Activated T-cell treated with anti-CD3 and anti-CD28 coated beads, Interleukin-2, amount 50 U/mL, for 24 hours (primary cell): ENCODE results near the gene IQCH.

Experiments
- DNase-seq: peaks from one replicate; pipeline ENCODE4 v3.0.0-alpha.2; 2020
- H3K27ac Mint-ChIP-seq: 2 replicates; pipeline ENCODE4 v1.8.0; 2020; ENCODE audit warnings: mild to moderate bottlenecking, mixed read lengths
- H3K27me3 Mint-ChIP-seq: 2 replicates; pipeline ENCODE4 v1.8.0; 2020; ENCODE audit warnings: mixed read lengths
- H3K36me3 Mint-ChIP-seq: 2 replicates; pipeline ENCODE4 v1.8.0; 2020; ENCODE audit warnings: low read depth, mixed read lengths
- H3K4me1 Mint-ChIP-seq: 2 replicates; pipeline ENCODE4 v1.8.0; 2020; ENCODE audit warnings: low read depth, mixed read lengths
- H3K4me3 Mint-ChIP-seq: 2 replicates; pipeline ENCODE4 v1.8.0; 2020; ENCODE audit warnings: mild to moderate bottlenecking, moderate library complexity, mixed read lengths
- H3K9me3 Mint-ChIP-seq: 2 replicates; pipeline ENCODE4 v1.8.0; 2020; ENCODE audit warnings: mixed read lengths

The IQCH gene

DNA sequence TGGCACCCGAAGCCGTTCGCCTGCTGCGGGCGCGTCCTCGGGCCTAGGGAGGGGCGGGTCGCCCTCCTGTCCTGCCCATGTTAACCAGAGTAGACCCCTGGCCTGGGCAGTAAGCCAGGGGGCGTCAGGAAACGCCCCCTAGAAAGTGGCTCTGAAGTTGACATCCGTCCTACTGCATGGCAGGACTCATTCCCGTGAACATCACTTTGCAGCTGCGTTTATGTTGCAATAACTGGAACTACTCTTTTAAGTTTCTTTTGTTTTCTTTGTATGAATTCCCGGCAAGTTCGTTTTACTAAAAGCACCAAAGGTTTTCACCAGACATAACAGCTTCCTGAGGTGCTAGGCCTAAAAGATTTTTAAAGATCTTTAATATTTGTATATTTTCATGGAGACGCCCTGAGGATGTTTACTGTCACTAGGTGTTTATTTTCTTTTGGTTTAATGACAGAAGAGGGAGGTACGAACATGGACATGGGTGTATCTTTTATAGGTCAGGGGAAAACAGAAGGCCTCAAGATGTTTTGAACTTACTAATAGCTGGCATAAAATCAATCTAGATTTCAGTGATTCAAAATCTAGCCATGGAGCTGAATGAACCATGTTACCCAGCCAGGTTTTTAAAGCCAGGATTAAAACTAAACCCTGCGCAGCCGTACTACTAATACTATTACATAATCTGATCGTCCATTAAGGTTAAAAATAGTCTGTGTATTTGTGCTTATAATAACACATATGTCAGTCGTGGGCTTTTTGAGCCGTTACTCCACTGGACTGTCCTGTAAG, 267.4 kb downstream of the IQCH start:
- Mint-ChIP-seq H3K27ac (peak overlapping the region; percentile 99), H3K27me3 (no peaks in the 10 kb centered on the region), H3K4me3 (peak overlapping the region; percentile 95), H3K36me3 (peaks cover 45% of the 10 kb centered on the region), H3K4me1 (peaks cover 26% of the 10 kb centered on the region), H3K9me3 (no peaks in the 10 kb centered on the region)
- no peak for DNase-seq

- H3K27me3 Mint-ChIP-seq, result no peaks in the 10 kb centered on the region
- peaks cover 48% of the 10 kb centered on the region for H3K36me3 Mint-ChIP-seq
- no peak for DNase-seq
- H3K4me3 Mint-ChIP-seq, result peak overlapping the region; percentile 95
- no peak overlapping the region for H3K27ac Mint-ChIP-seq
- H3K9me3 Mint-ChIP-seq, result no peaks in the 10 kb centered on the region
- peaks cover 26% of the 10 kb centered on the region for H3K4me1 Mint-ChIP-seq
These were observed 268.7 kb downstream of the IQCH start for GRCh38 chr15:67523330-67523729.

DNA sequence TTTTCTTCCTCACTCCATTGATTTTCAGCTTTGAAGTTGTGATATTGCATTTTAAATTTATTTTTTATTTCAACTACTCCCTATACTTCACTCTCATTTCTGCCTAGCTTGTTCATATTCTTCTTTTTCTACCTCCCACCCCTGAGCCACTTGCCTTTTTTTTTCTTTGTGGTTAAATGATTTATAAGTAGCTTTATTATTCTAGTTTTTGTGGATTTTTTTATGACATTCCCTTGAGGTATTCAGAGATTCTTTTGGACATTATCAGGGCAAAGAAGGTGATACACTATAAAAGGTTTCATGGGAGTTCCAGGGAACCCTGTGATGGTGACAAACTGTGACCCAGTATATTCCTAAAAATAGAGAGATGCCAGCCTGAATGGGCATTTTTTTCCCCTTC, 269.6 kb downstream of the IQCH start:
- no peak for DNase-seq
- H3K36me3 Mint-ChIP-seq, result peaks cover 52% of the 10 kb centered on the region
- no peaks in the 10 kb centered on the region for H3K9me3 Mint-ChIP-seq
- H3K4me3 Mint-ChIP-seq, result no peak overlapping the region
- no peak overlapping the region for H3K27ac Mint-ChIP-seq
- H3K27me3 Mint-ChIP-seq, result no peaks in the 10 kb centered on the region
- peaks cover 26% of the 10 kb centered on the region for H3K4me1 Mint-ChIP-seq

DNA sequence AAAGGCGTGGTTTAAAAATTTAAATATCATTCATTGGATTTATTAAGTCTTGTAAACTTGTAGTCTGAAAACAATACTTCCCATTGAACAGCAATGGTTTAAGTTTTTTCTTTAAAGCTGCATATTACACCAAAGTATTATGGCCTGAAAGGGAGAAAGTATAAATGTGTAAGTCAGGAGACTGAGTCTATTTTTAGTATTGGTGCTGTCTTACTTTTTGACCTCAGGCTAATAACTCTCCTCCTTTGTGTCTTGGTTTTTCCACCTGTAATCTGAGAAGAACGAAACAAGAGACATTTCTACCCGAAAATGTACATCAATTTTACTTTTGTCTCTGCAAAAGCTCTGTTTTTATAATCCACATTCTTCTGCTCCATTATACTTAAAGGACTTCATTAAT, 273.9 kb downstream of the IQCH start:
- Mint-ChIP-seq H3K36me3 (peaks cover 39% of the 10 kb centered on the region), H3K27ac (no peak overlapping the region), H3K4me3 (no peak overlapping the region), H3K27me3 (no peaks in the 10 kb centered on the region), H3K4me1 (peaks cover 15% of the 10 kb centered on the region), H3K9me3 (no peaks in the 10 kb centered on the region)
- no peak for DNase-seq

GRCh38 chr15:67531379-67531914, 276.9 kb downstream of the IQCH start:
- Mint-ChIP-seq H3K27ac (peak overlapping the region; percentile 22), H3K36me3 (peaks cover 31% of the 10 kb centered on the region), H3K27me3 (no peaks in the 10 kb centered on the region), H3K4me3 (no peak overlapping the region), H3K9me3 (no peaks in the 10 kb centered on the region), H3K4me1 (peaks cover 15% of the 10 kb centered on the region)
- no peak for DNase-seq

GRCh38 chr15:67533873-67534272, 279.3 kb downstream of the IQCH start:
- DNase-seq, result no peak
- Mint-ChIP-seq H3K4me1 (peaks cover 18% of the 10 kb centered on the region), H3K9me3 (no peaks in the 10 kb centered on the region), H3K36me3 (peaks cover 7% of the 10 kb centered on the region), H3K4me3 (no peak overlapping the region), H3K27me3 (no peaks in the 10 kb centered on the region), H3K27ac (no peak overlapping the region)

- Mint-ChIP-seq H3K4me1 (peaks cover 22% of the 10 kb centered on the region), H3K4me3 (no peak overlapping the region), H3K36me3 (peaks cover 5% of the 10 kb centered on the region), H3K27ac (no peak overlapping the region), H3K27me3 (no peaks in the 10 kb centered on the region), H3K9me3 (no peaks in the 10 kb centered on the region)
- no peak for DNase-seq
These were observed 279.8 kb downstream of the IQCH start for GRCh38 chr15:67534360-67534759.

DNA sequence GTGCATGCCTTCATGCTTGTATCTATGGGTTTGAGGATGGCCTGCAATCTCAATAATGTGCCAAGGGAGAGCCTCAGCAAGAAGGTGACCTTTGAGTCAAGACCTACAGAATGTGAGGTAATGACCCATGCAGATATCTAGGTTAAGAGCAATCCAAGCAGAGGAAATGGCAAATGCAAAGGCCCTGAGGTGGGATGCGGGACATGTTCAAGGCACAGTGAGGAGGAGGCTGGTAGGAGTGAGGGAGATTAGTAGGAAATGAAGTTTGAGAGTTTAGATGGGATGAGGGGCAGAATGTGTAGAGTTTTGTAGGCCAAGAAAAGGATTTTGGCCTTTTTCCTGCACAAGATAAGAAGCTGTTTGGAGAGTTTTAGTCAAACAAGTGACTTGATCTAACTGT, 283.2 kb downstream of the IQCH start:
- no peaks in the 10 kb centered on the region for H3K27me3 Mint-ChIP-seq
- no peak for DNase-seq
- H3K4me3 Mint-ChIP-seq, result no peak overlapping the region
- H3K9me3 Mint-ChIP-seq, result no peaks in the 10 kb centered on the region
- no peak overlapping the region for H3K27ac Mint-ChIP-seq
- peaks cover 31% of the 10 kb centered on the region for H3K4me1 Mint-ChIP-seq
- peaks cover 9% of the 10 kb centered on the region for H3K36me3 Mint-ChIP-seq

- Mint-ChIP-seq H3K27me3 (no peaks in the 10 kb centered on the region), H3K4me1 (peaks cover 58% of the 10 kb centered on the region), H3K27ac (peak within 1 kb of the TSS; percentile 94), H3K9me3 (no peaks in the 10 kb centered on the region), H3K4me3 (peak within 1 kb of the TSS; percentile 92), H3K36me3 (peaks cover 33% of the 10 kb centered on the region)
- peak; percentile 90 for DNase-seq
These were observed 288.1 kb downstream of the IQCH start, which contains the start of gene MAP2K5 for GRCh38 chr15:67542420-67543347. TSS of gene MAP2K5 (plus strand) at chr15:67542703. CDS start at chr15:67543336, 633 bp downstream.

- peak overlapping the region; percentile 92 for H3K4me3 Mint-ChIP-seq
- peaks cover 64% of the 10 kb centered on the region for H3K4me1 Mint-ChIP-seq
- peaks cover 38% of the 10 kb centered on the region for H3K36me3 Mint-ChIP-seq
- H3K9me3 Mint-ChIP-seq, result no peaks in the 10 kb centered on the region
- no peaks in the 10 kb centered on the region for H3K27me3 Mint-ChIP-seq
- H3K27ac Mint-ChIP-seq, result peak overlapping the region; percentile 91
- DNase-seq, result no peak
These were observed 288.7 kb downstream of the IQCH start for GRCh38 chr15:67543348-67543718.

DNA sequence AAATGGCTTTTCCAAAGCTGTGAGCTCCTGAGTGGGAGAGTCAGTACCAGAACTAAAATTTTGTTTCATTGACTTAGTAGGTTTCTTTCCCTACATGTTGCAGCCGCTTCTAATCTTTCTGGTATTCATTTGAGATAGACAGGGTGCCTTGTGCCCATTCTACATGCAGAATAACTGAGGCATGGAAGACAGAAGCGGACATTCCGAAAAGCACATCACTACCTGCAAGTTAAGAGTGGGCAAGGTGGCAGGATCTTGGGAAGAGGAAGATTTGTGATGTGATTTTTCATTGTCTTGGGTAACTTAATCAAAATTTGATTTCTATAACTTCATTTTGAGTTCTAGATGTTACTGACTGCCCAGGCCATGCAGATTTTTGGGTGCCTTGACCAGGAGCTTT, 289.9 kb downstream of the IQCH start:
- Mint-ChIP-seq H3K4me1 (peaks cover 63% of the 10 kb centered on the region), H3K27me3 (no peaks in the 10 kb centered on the region), H3K4me3 (peak overlapping the region; percentile 44), H3K27ac (peak overlapping the region; percentile 91), H3K36me3 (peaks cover 42% of the 10 kb centered on the region), H3K9me3 (no peaks in the 10 kb centered on the region)
- DNase-seq, result no peak

DNA sequence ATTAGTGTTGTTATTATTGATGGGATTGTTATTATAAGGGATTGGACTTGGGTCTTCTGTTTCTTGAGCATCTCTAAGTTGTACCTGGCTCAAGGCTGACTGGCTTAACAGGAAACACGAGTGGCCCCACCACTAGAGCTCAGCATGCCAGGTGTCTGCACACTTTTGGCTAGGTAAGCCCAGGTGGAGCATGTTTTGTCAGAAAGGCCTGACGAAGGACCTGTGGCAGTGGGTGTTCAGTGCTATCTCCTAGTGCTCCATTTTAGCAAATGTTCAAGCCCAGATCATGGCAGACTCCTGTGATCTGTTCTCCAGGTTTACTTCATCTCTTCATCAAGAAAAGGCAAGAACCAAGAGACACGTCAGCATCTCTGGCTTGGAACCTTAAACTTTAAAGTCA, 291.3 kb downstream of the IQCH start:
- no peak overlapping the region for H3K4me3 Mint-ChIP-seq
- peaks cover 58% of the 10 kb centered on the region for H3K4me1 Mint-ChIP-seq
- H3K9me3 Mint-ChIP-seq, result no peaks in the 10 kb centered on the region
- peaks cover 53% of the 10 kb centered on the region for H3K36me3 Mint-ChIP-seq
- no peak for DNase-seq
- no peak overlapping the region for H3K27ac Mint-ChIP-seq
- H3K27me3 Mint-ChIP-seq, result no peaks in the 10 kb centered on the region

GRCh38 chr15:67547064-67547463, 292.5 kb downstream of the IQCH start:
- H3K9me3 Mint-ChIP-seq, result no peaks in the 10 kb centered on the region
- H3K4me1 Mint-ChIP-seq, result peaks cover 52% of the 10 kb centered on the region
- no peak overlapping the region for H3K4me3 Mint-ChIP-seq
- no peak for DNase-seq
- no peak overlapping the region for H3K27ac Mint-ChIP-seq
- H3K27me3 Mint-ChIP-seq, result no peaks in the 10 kb centered on the region
- H3K36me3 Mint-ChIP-seq, result peaks cover 57% of the 10 kb centered on the region

GRCh38 chr15:67547836-67548235, 293.2 kb downstream of the IQCH start:
- Mint-ChIP-seq H3K27ac (no peak overlapping the region), H3K4me3 (no peak overlapping the region), H3K27me3 (no peaks in the 10 kb centered on the region), H3K9me3 (no peaks in the 10 kb centered on the region), H3K4me1 (peaks cover 52% of the 10 kb centered on the region), H3K36me3 (peaks cover 57% of the 10 kb centered on the region)
- DNase-seq, result no peak
